K562 (cell line): ENCODE data around the gene DUSP16.
"Not testable (repeated sequence)": the region's sequence is repeated elsewhere in the genome, so short reads cannot be mapped to it uniquely, and the experiment has no call there.

Experiments used
- ARID3B ChIP-seq: fragments of 250-450 bp; sonication (Bioruptor Pico); IDR thresholded peaks from 2 replicates; pipeline ENCODE4 v1.4.0; 2020; ENCODE audit warnings: borderline replicate concordance
- POLR2A ChIP-seq: fragments of 450-650 bp; conservative IDR thresholded peaks from 2 replicates; pipeline ENCODE4 v1.6.1; 2016
- RFX1 ChIP-seq: fragments of 450-650 bp; IDR thresholded peaks from 2 replicates; pipeline ENCODE4 v1.6.1; 2016; ENCODE audit warnings: mild to moderate bottlenecking, moderate library complexity
- SMARCC2 ChIP-seq: fragments of 450-650 bp; IDR thresholded peaks from 2 replicates; pipeline ENCODE4 v1.6.1; 2017; ENCODE audit warnings: antibody characterized with exemption, moderate library complexity, mild to moderate bottlenecking, low read depth
- TF ChIP-seq, protein P1 (sequence below): fragments of 250-450 bp; sonication (Bioruptor Pico); IDR thresholded peaks from 2 replicates; pipeline ENCODE4 v1.5.0; 2020; ENCODE audit warnings: mild to moderate bottlenecking, borderline replicate concordance
- TF ChIP-seq, protein P2 (sequence below), 3 experiments: IDR thresholded peaks in 2 of 3; conservative IDR thresholded peaks in 1 of 3; 2 replicates each; pipeline ENCODE4 v1.5.1; 2011 to 2012; ENCODE audit warnings: low read length in 3 of 3, mild to moderate bottlenecking in 3 of 3, control low read depth in 2 of 3, improper control_type of control experiment in 1 of 3, inconsistent platforms in 1 of 3, low read depth in 1 of 3, mixed read lengths in 1 of 3, moderate library complexity in 1 of 3; ENCODE audit not compliant: insufficient read depth in 2 of 3
- TF ChIP-seq, protein P3 (sequence below), 2 experiments: fragments of 450-650 bp in 1 of 2; IDR thresholded peaks; 2 replicates each; pipeline ENCODE4 v1.6.1; 2011 to 2017; ENCODE audit warnings: low read depth in 2 of 2, antibody characterized with exemption in 1 of 2, borderline replicate concordance in 1 of 2, low read length in 1 of 2, mild to moderate bottlenecking in 1 of 2, mixed read lengths in 1 of 2; ENCODE audit not compliant: control insufficient read depth in 1 of 2

DNA sequence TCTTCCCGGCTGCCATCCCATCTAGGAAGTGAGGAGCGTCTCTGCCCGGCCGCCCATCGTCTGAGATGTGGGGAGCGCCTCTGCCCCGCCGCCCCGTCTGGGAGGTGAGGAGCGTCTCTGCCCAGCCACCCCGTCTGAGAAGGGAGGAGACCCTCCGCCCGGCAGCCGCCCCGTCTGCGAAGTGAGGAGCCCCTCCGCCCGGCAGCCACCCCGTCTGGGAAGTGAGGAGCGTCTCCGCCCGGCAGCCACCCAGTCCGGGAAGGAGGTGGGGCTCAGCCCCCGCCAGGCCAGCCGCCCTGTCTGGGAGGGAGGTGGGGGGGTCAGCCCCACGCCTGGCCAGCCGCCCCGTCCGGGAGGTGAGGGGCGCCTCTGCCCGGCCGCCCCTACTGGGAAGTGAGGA is 3.3 kb upstream of the DUSP16 start:
- TF ChIP-seq POLR2A; RFX1; SMARCC2; ARID3B (CRISPR knock-in tag): not testable (repeated sequence)
- TF ChIP-seq, protein P1, sequence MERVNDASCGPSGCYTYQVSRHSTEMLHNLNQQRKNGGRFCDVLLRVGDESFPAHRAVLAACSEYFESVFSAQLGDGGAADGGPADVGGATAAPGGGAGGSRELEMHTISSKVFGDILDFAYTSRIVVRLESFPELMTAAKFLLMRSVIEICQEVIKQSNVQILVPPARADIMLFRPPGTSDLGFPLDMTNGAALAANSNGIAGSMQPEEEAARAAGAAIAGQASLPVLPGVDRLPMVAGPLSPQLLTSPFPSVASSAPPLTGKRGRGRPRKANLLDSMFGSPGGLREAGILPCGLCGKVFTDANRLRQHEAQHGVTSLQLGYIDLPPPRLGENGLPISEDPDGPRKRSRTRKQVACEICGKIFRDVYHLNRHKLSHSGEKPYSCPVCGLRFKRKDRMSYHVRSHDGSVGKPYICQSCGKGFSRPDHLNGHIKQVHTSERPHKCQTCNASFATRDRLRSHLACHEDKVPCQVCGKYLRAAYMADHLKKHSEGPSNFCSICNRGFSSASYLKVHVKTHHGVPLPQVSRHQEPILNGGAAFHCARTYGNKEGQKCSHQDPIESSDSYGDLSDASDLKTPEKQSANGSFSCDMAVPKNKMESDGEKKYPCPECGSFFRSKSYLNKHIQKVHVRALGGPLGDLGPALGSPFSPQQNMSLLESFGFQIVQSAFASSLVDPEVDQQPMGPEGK (CRISPR knock-in tag): not testable (repeated sequence)
- TF ChIP-seq, protein P2, sequence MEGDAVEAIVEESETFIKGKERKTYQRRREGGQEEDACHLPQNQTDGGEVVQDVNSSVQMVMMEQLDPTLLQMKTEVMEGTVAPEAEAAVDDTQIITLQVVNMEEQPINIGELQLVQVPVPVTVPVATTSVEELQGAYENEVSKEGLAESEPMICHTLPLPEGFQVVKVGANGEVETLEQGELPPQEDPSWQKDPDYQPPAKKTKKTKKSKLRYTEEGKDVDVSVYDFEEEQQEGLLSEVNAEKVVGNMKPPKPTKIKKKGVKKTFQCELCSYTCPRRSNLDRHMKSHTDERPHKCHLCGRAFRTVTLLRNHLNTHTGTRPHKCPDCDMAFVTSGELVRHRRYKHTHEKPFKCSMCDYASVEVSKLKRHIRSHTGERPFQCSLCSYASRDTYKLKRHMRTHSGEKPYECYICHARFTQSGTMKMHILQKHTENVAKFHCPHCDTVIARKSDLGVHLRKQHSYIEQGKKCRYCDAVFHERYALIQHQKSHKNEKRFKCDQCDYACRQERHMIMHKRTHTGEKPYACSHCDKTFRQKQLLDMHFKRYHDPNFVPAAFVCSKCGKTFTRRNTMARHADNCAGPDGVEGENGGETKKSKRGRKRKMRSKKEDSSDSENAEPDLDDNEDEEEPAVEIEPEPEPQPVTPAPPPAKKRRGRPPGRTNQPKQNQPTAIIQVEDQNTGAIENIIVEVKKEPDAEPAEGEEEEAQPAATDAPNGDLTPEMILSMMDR (IDR thresholded peaks at IDR 0.05 in 2 of 3, conservative IDR thresholded peaks at IDR 0.05 in 1 of 3; ENCODE audit: insufficient read depth in 2 of 3, low read depth in 1 of 3, low read length in 3 of 3): not testable (repeated sequence)
- TF ChIP-seq, protein P3, sequence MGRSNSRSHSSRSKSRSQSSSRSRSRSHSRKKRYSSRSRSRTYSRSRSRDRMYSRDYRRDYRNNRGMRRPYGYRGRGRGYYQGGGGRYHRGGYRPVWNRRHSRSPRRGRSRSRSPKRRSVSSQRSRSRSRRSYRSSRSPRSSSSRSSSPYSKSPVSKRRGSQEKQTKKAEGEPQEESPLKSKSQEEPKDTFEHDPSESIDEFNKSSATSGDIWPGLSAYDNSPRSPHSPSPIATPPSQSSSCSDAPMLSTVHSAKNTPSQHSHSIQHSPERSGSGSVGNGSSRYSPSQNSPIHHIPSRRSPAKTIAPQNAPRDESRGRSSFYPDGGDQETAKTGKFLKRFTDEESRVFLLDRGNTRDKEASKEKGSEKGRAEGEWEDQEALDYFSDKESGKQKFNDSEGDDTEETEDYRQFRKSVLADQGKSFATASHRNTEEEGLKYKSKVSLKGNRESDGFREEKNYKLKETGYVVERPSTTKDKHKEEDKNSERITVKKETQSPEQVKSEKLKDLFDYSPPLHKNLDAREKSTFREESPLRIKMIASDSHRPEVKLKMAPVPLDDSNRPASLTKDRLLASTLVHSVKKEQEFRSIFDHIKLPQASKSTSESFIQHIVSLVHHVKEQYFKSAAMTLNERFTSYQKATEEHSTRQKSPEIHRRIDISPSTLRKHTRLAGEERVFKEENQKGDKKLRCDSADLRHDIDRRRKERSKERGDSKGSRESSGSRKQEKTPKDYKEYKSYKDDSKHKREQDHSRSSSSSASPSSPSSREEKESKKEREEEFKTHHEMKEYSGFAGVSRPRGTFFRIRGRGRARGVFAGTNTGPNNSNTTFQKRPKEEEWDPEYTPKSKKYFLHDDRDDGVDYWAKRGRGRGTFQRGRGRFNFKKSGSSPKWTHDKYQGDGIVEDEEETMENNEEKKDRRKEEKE (IDR thresholded peaks at IDR 0.05; ENCODE audit: borderline replicate concordance in 1 of 2, control insufficient read depth in 1 of 2, low read depth in 2 of 2, low read length in 1 of 2): not testable (repeated sequence)
